Spinal cord (tissue), 10 donors: ENCODE results near the gene NR6A1. TPM values are rescaled to one million over a fixed set of nuclear protein-coding genes. Genes with fewer than 3 reads are reported as not detected.

ENCODE experiments used
- DNase-seq, 6 donors: peaks; one replicate each; pipeline versions ENCODE4 v3.0.0 to v3.0.0-alpha.2; 2013 to 2015; ENCODE audit warnings: low spot score in 6 of 6, low read depth in 4 of 6
- H3K27ac ChIP-seq: one replicate; pipeline ENCODE4 v1.5.1; 2013; ENCODE audit warnings: low read depth, low read length, control low read depth
- H3K27me3 ChIP-seq: one replicate; pipeline ENCODE4 v1.6.1; 2013; ENCODE audit warnings: low read length; ENCODE audit not compliant: control insufficient read depth, insufficient read depth
- H3K36me3 ChIP-seq: one replicate; pipeline ENCODE4 v1.6.1; 2013; ENCODE audit warnings: low read length; ENCODE audit not compliant: control insufficient read depth, insufficient read depth
- H3K4me1 ChIP-seq: one replicate; pipeline ENCODE4 v1.6.1; 2013; ENCODE audit warnings: low read length; ENCODE audit not compliant: control insufficient read depth, insufficient read depth
- H3K4me3 ChIP-seq: one replicate; pipeline ENCODE4 v1.5.1; 2013; ENCODE audit warnings: low read depth, low read length, control low read depth
- H3K9me3 ChIP-seq: one replicate; pipeline ENCODE4 v1.6.1; 2013; ENCODE audit warnings: low read length; ENCODE audit not compliant: control insufficient read depth, insufficient read depth
- WGBS: methylation state at CpG from one replicate; pipeline ENCODE4 v1.1.5; 2013; ENCODE audit warnings: missing lambda C conversion rate; ENCODE audit not compliant: insufficient coverage; 5-methylcytosine and 5-hydroxymethylcytosine counted together
- polyA plus RNA-seq, 2 donors: library from polyadenylated mRNA; unstranded; fragments of 120-200 nt; gene quantifications; one replicate each; pipeline ENCODE4 v1.2.1, GENCODE V29; 2013; ENCODE audit not compliant: insufficient read length in 2 of 2
- total RNA-seq, 2 donors: library from RNA; depleted of rRNA in 1 of 2; stranded (reverse); fragments of 120-200 nt in 1 of 2; fragments of >200 nt in 1 of 2; gene quantifications; one replicate each; pipeline versions ENCODE4 v1.2.3 to v1.2.4, GENCODE V29; 2013 to 2014
- donor health status: healthy.

Gene NR6A1
- total and polyA plus RNA-seq, 4 donors: 2.8 to 5.8 (median 4.0) TPM

DNA sequence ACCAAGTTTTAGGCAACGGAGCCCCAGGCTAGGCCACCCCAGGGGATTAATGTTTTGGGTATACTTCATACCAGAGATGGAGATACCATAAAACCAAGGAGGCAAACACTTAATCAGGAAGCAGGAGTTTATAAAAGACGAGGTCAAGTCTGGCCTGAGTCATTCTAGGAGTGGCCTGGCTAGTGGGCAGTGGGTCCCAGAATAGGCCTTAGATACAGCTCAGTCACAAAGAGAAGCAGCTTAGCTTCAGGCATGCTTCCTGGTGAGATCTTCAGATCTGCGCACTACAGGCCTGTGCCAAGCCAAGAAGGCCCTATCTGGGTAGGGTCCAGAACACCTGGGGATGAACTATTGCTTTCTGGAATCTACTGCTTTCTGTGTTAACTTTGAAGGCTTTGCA is 243.3 kb downstream of the NR6A1 start:
- WGBS: 91% methylated on average over 2 of the region's 3 CpGs
- H3K36me3 ChIP-seq: peaks cover 13% of the 10 kb centered on the region
- H3K4me1 ChIP-seq: peaks cover 10% of the 10 kb centered on the region
- no peak overlapping the region for H3K4me3 ChIP-seq
- no peak for DNase-seq
- H3K27ac ChIP-seq: no peak overlapping the region
- no peaks in the 10 kb centered on the region for H3K9me3 ChIP-seq
- H3K27me3 ChIP-seq: peaks cover 2% of the 10 kb centered on the region

DNA sequence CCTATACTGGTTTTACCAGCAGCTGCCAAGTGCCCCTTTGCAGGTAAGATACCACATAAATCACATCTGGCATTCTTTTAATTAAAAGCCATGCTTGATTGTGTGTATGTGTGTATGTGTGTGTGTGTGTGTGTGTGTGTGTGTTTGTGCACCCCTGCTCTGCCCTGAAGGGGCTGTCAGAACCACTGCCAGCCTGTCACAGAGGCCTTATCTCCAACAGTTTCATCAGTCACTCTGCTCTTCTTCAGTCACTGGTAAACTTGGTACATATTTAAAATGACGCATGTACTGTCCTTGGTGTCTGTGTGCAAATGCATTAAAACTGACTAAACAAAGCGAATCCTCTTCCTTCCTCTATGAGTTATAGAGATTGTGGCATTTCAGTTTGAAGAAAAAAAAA is 244.9 kb downstream of the NR6A1 start:
- no peaks in the 10 kb centered on the region for H3K9me3 ChIP-seq
- H3K27me3 ChIP-seq: peaks cover 2% of the 10 kb centered on the region
- no peak for DNase-seq
- no peak overlapping the region for H3K27ac ChIP-seq
- H3K4me3 ChIP-seq: no peak overlapping the region
- no CpG with 5 or more reads among the region's 2 CpGs for WGBS
- H3K36me3 ChIP-seq: peaks cover 14% of the 10 kb centered on the region
- peaks cover 12% of the 10 kb centered on the region for H3K4me1 ChIP-seq

DNA sequence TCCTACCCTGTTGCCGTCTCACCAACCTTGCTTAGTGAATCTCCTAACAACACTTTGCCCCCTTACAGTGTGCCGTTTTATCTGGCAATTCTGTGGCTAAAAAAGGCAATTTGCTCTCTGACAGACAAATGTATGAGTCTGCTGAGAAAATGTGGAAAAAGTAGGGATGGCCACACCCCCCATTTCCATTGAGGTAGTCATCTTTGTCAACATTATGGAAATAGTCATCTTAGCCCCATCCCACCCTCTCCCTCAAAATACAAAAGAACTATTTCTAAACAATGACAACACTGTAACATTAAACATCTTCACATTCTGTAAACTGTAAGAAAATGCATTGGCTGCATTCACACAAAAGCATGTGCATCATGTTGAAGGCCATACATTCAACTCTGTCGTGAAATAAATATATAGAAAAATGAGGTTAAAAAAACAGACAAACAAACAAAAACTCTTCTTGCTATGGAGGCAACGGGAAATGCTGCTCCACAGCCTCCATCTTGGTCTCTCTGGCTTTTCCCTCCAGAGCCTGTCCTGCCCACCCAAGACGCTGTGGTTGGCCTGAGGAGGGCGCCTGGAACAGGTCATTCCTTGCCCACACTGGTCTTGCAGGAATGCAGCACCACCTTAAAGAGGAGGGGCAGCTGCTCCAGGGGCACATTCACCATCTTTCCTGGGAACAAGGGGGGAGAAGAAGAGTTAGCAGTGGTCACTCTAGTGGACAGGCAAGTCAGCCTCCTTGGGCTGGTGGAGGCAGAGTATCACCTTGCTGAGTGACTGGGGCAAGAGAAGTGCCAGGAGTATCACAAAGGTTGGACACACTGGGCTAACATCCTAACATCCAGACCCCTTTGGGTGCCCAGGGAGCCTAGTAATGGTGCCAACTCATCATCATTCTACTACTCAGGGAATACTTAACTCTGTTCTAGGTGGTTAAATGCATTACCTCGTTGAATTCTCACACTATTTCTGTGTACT is 248.7 kb downstream of the NR6A1 start:
- Histone ChIP-seq H3K4me1 (peaks cover 9% of the 10 kb centered on the region), H3K9me3 (no peaks in the 10 kb centered on the region), H3K27ac (no peak overlapping the region), H3K36me3 (peaks cover 19% of the 10 kb centered on the region), H3K27me3 (peaks cover 2% of the 10 kb centered on the region), H3K4me3 (no peak overlapping the region)
- WGBS: 73% methylated on average over 3 of the region's 7 CpGs
- no peak for DNase-seq

DNA sequence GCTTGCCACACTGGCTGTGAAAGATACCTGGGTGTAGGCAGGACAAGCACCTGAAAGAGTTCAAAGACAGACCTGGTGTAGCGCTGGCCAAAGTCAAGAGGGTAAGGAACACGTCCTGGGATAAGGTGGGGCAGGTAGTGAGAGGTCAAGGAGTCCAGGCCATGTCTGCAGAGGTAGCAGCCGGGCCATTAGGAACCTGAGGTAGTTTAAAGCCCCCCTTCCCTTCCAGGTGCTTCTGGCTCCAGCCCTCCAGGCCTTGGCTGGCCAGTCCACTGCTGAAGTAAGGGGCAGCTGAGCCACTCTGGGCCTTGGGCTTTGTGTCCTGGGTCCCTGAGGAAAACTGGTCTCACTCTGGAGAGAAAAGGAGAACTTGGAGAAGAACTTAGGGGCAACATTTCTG is 250.0 kb downstream of the NR6A1 start:
- Histone ChIP-seq H3K27me3 (peaks cover 2% of the 10 kb centered on the region), H3K27ac (no peak overlapping the region)
- 64% methylated on average over 2 of the region's 3 CpGs for whole genome bisulfite sequencing

DNA sequence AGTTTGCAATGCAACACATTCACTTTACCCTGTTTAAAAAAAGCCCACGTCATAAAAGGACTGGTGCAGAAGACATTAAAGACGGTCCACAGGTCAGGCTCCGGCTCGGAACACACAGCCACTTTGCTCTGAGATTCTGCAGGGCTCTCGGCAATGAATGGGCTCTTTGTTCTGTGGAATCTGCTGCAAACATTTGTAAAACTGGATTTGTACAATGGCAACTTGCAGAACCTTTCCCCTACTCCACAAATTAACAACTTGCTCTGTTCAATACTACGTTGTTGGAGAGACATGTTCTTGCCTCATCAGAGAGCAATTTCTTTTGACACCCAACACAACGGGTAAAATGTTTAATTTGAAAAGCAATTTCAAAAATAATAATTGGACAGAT is 250.9 kb downstream of the NR6A1 start:
- peaks cover 8% of the 10 kb centered on the region for H3K36me3 ChIP-seq
- H3K4me3 ChIP-seq: no peak overlapping the region
- peak overlapping the region; percentile 58 for H3K27ac ChIP-seq
- 25% methylated on average over 5 of the region's 7 CpGs for WGBS
- DNase-seq: peak in 3 of 6 donors; percentile 39 to 75 (median 69)
- no peaks in the 10 kb centered on the region for H3K9me3 ChIP-seq
- peaks cover 2% of the 10 kb centered on the region for H3K27me3 ChIP-seq
- H3K4me1 ChIP-seq: peaks cover 9% of the 10 kb centered on the region

More for the DNA sequence above, 250.0 kb downstream of the NR6A1 start:
- no peak for DNase-seq
- Histone ChIP-seq H3K4me3 (no peak overlapping the region), H3K36me3 (peaks cover 13% of the 10 kb centered on the region), H3K9me3 (no peaks in the 10 kb centered on the region), H3K4me1 (peaks cover 9% of the 10 kb centered on the region)

DNA sequence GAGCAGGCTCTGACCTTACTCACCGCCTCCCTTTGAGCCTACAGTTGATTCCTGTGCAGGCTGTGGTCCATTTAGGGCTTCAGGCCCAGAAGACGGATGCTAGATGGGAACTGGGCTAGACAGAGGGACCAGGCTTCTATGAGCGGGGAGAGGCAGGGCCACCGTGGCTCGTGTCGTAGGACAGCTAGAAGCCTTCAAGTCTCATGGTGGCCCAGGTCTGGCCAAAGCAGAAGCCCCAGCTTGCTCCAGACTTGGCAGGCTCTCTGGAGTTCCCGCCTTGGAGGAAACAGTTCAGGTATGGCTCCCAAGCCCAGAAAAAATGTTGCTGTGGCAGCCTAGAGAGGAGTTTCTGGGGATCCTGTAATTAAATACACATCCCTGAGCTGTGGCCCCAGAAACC is 253.0 kb downstream of the NR6A1 start:
- H3K4me1 ChIP-seq: peaks cover 24% of the 10 kb centered on the region
- WGBS: 98% methylated on average over 7 of the region's 7 CpGs
- H3K9me3 ChIP-seq: no peaks in the 10 kb centered on the region
- H3K27ac ChIP-seq: no peak overlapping the region
- H3K27me3 ChIP-seq: no peaks in the 10 kb centered on the region
- no peak for DNase-seq
- H3K4me3 ChIP-seq: no peak overlapping the region
- H3K36me3 ChIP-seq: peaks cover 6% of the 10 kb centered on the region

DNA sequence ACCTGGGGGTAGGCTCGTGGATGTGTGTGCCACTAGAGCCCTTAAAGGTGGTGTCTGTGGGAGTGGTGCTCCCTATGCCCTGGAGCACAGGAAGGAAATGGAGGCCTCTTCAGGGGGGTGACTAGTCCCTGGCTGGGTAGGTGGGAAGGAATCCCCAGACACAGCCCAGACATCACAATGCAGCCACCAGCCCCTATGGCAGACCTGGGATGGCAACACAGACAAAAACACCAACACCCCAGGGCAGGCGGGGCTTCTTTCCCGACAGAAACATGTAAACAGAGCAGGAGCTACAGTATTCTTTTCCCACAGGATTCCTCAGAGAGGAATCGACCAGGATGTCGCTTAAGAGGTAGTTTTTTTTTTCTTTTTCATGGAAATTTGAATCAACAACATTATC is 253.5 kb downstream of the NR6A1 start:
- peaks cover 6% of the 10 kb centered on the region for H3K36me3 ChIP-seq
- DNase-seq: no peak
- H3K27me3 ChIP-seq: no peaks in the 10 kb centered on the region
- WGBS: 100% methylated on average over 1 of the region's 5 CpGs
- no peak overlapping the region for H3K4me3 ChIP-seq
- H3K4me1 ChIP-seq: peaks cover 28% of the 10 kb centered on the region
- no peak overlapping the region for H3K27ac ChIP-seq
- H3K9me3 ChIP-seq: no peaks in the 10 kb centered on the region

DNA sequence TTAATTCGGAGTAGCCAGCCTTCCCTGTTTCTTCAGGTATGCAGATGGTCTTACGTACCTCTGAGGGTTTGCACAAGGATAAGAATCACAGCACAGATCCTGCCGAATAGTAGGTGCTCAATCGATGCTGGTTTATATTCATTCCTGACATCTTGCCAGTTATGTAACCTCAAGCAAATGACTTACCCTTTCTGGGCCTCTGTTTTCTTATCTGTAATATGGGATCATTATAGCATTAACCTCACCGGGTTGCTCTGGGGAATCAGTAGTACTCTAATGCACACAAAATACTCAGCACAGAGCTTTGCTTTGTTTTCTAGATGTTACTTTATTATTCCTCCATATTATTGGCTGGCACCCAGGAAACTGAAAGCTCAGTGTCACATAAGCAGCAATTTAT is 256.2 kb downstream of the NR6A1 start:
- no peaks in the 10 kb centered on the region for H3K9me3 ChIP-seq
- no peak overlapping the region for H3K4me3 ChIP-seq
- H3K27ac ChIP-seq: no peak overlapping the region
- WGBS: 83% methylated on average over 2 of the region's 5 CpGs
- DNase-seq: no peak
- peaks cover 32% of the 10 kb centered on the region for H3K4me1 ChIP-seq
- H3K27me3 ChIP-seq: no peaks in the 10 kb centered on the region
- peaks cover 3% of the 10 kb centered on the region for H3K36me3 ChIP-seq

DNA sequence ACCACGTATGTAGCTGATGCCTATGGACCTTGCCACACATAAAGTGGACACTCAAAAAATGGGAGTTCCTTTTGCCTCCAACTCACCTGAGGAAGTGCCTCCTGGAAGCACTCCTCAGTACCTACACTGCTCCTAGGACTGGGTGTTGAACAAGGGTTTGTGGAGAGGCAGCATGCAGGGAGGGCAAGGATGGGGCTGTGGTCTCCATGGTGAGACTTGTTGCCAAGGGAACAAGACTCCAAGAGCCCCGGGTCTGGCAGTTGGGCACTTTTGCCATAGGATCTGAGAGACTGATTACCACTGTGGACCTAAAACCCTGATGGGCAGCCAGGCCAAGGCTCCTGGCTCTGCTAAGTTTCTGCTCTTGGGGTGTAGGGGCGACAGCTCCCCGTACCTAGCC is 257.0 kb downstream of the NR6A1 start:
- Histone ChIP-seq H3K4me3 (no peak overlapping the region), H3K36me3 (peaks cover 3% of the 10 kb centered on the region), H3K27me3 (no peaks in the 10 kb centered on the region), H3K9me3 (no peaks in the 10 kb centered on the region), H3K27ac (no peak overlapping the region), H3K4me1 (peaks cover 32% of the 10 kb centered on the region)
- 58% methylated on average over 4 of the region's 4 CpGs for WGBS
- peak in 2 of 6 donors; percentile 39 to 44 for DNase-seq
